GM12878 (cell line): Measurements from ENCODE around the gene ADAMTS17. TPM values are rescaled to one million over a fixed set of nuclear protein-coding genes. Genes with fewer than 3 reads are reported as not detected.

Experiments used
- ATAC-seq: fragments of 200-7000 bp; cut with Tn5 transposase; 3 replicates; pipeline ENCODE4 v1.9.1; 2020; ENCODE audit warnings: mild to moderate bottlenecking, moderate library complexity
- BruUV-seq: library from RNA; stranded (reverse); fragments of 400-500 nt; replicated peaks from 2 replicates; lab custom pipeline; 2021; lab: Mats Ljungman, UMichigan
- CTCF ChIA-PET: fragments of 300-600 bp; sonication (Branson Sonifier 250); formaldehyde crosslinking; extraction: SDS; loops from one replicate; lab custom pipeline; 2021; ENCODE audit warnings: inconsistent platforms; lab: Yijun Ruan, JAX
- POLR2A ChIA-PET: fragments of 350-600 bp; formaldehyde crosslinking; extraction: SDS; loops from one replicate; lab custom pipeline; 2021; ENCODE audit warnings: inconsistent platforms; lab: Charles Lee
- RAD21 ChIA-PET: fragments of 300-600 bp; sonication (Branson Sonifier 250); formaldehyde crosslinking; loops from one replicate; lab custom pipeline; 2023; ENCODE audit warnings: antibody characterized with exemption; ENCODE audit not compliant: unreplicated experiment; lab: Charles Lee
- SMC1A ChIA-PET: fragments of 300-600 bp; sonication (Branson Sonifier 250); formaldehyde crosslinking; loops from one replicate; lab custom pipeline; 2023; ENCODE audit not compliant: unreplicated experiment, uncharacterized antibody; lab: Charles Lee
- DNase-seq: peaks from one replicate; pipeline ENCODE4 v3.0.0-alpha.2; 2011; ENCODE audit warnings: low read depth, low spot score
- FAIRE-seq: peaks from 3 replicates; lab custom pipeline; 2011; peaks lifted over from hg19 to GRCh38; lab: Jason Lieb, UNC
- H2AFZ ChIP-seq: 2 replicates; pipeline ENCODE4 v1.6.0; 2011; ENCODE audit warnings: low read depth, low read length, control low read depth; ENCODE audit not compliant: control insufficient read depth
- H3K27ac ChIP-seq: 2 replicates; pipeline ENCODE4 v1.5.1; 2011; ENCODE audit warnings: control low read depth; ENCODE audit not compliant: control insufficient read depth, insufficient read depth
- H3K27me3 ChIP-seq, 2 experiments: replicated peaks in 1 of 2; 2 replicates each; pipeline versions ENCODE4 v1.6.0 to v1.6.1; 2011; ENCODE audit warnings: low read length in 1 of 2; ENCODE audit not compliant: control insufficient read depth in 2 of 2, insufficient read depth in 2 of 2
- H3K36me3 ChIP-seq, 2 experiments: 2 replicates each; pipeline ENCODE4 v1.5.1; 2011; ENCODE audit warnings: low read length in 1 of 2; ENCODE audit not compliant: control insufficient read depth in 2 of 2, insufficient read depth in 2 of 2
- H3K4me1 ChIP-seq: 2 replicates; pipeline ENCODE4 v1.6.1; 2011; ENCODE audit warnings: mild to moderate bottlenecking, low read length, moderate library complexity, mixed read lengths; ENCODE audit not compliant: control insufficient read depth, insufficient read depth
- H3K4me2 ChIP-seq: 2 replicates; pipeline ENCODE4 v1.6.0; 2011; ENCODE audit warnings: control low read depth; ENCODE audit not compliant: control insufficient read depth, insufficient read depth
- H3K4me3 ChIP-seq: fragments of 200-600 bp; sonication (generic); 2 replicates; pipeline ENCODE4 v1.5.1; 2016
- H3K79me2 ChIP-seq: 2 replicates; pipeline ENCODE4 v1.6.0; 2011; ENCODE audit warnings: low read length; ENCODE audit not compliant: control insufficient read depth, insufficient read depth
- H3K9ac ChIP-seq: 2 replicates; pipeline ENCODE4 v1.8.0; 2011; ENCODE audit warnings: low read length, control low read depth, mixed read lengths; ENCODE audit not compliant: control insufficient read depth, insufficient read depth
- H3K9me3 ChIP-seq: replicated peaks from 3 replicates; pipeline ENCODE4 v1.5.1; 2011; ENCODE audit warnings: mild to moderate bottlenecking, low read length; ENCODE audit not compliant: control insufficient read depth, insufficient read depth
- H4K20me1 ChIP-seq: 2 replicates; pipeline ENCODE4 v1.6.0; 2011; ENCODE audit not compliant: control insufficient read depth, insufficient read depth
- BHLHE40 ChIP-seq, 2 experiments: fragments of 450-650 bp in 1 of 2; IDR thresholded peaks; 2 replicates each; pipeline ENCODE4 v1.6.1; 2011 to 2017; ENCODE audit warnings: low read depth in 2 of 2, borderline replicate concordance in 1 of 2, improper control_type of control experiment in 1 of 2, low read length in 1 of 2, mild to moderate bottlenecking in 1 of 2
- DPF2 ChIP-seq: fragments of 450-650 bp; IDR thresholded peaks from 2 replicates; pipeline ENCODE4 v1.6.1; 2017; ENCODE audit warnings: mild to moderate bottlenecking
- E2F8 ChIP-seq: fragments of 450-650 bp; IDR thresholded peaks from 2 replicates; pipeline ENCODE4 v1.6.1; 2018; ENCODE audit warnings: mild to moderate bottlenecking, low read depth, moderate library complexity; ENCODE audit not compliant: partially characterized antibody
- EED ChIP-seq: sonication (generic); IDR thresholded peaks from 2 replicates; pipeline ENCODE4 v1.6.1; 2016; ENCODE audit warnings: antibody characterized with exemption, low read depth
- EGR1 ChIP-seq, 2 experiments: IDR thresholded peaks; 1 replicate in 1 of 2; 2 replicates in 1 of 2; pipeline ENCODE4 v1.6.1; 2011 to 2012; ENCODE audit warnings: low read depth in 2 of 2, low read length in 2 of 2, borderline replicate concordance in 1 of 2, mild to moderate bottlenecking in 1 of 2, moderate library complexity in 1 of 2
- IKZF2 ChIP-seq, 2 experiments: fragments of 450-650 bp; IDR thresholded peaks; 2 replicates each; pipeline ENCODE4 v1.6.1; 2017; ENCODE audit warnings: mild to moderate bottlenecking in 2 of 2, moderate library complexity in 2 of 2
- JUNB ChIP-seq: IDR thresholded peaks from 2 replicates; pipeline ENCODE4 v1.6.1; 2016; ENCODE audit warnings: antibody characterized with exemption, mild to moderate bottlenecking
- RAD51 ChIP-seq: fragments of 450-650 bp; IDR thresholded peaks from 2 replicates; pipeline ENCODE4 v1.6.1; 2016; ENCODE audit warnings: moderate library complexity, mild to moderate bottlenecking, inconsistent platforms
- RBBP5 ChIP-seq: fragments of 200-600 bp; sonication (generic); conservative IDR thresholded peaks from 2 replicates; pipeline ENCODE4 v1.6.1; 2016
- RUNX3 ChIP-seq: IDR thresholded peaks from 2 replicates; pipeline ENCODE4 v1.6.1; 2012; ENCODE audit warnings: low read length, inconsistent platforms
- ZBTB33 ChIP-seq: fragments of 450-650 bp; IDR thresholded peaks from 2 replicates; pipeline ENCODE4 v1.6.1; 2017; ENCODE audit warnings: mild to moderate bottlenecking
- WGBS: methylation state at CpG from one replicate; pipeline ENCODE4 v1.1.6; 2016; ENCODE audit warnings: low lambda C conversion rate; ENCODE audit not compliant: insufficient replicate concordance, insufficient coverage; ENCODE audit errors: missing lambda C conversion rate; 5-methylcytosine and 5-hydroxymethylcytosine counted together
- in situ Hi-C: fragments of 300-500 bp; cut with MboI; formaldehyde crosslinking; loops from 9 replicates; pipeline ENCODE4 v1.14.3; 2018; ENCODE audit warnings: mixed read lengths
- intact Hi-C: fragments of 100-400 bp; cut with micrococcal nuclease; formaldehyde crosslinking; loops from one replicate; pipeline ENCODE4 v1.14.2; 2022; ENCODE audit not compliant: unreplicated experiment
- polyA plus RNA-seq, 11 experiments: library from polyadenylated mRNA; depleted of rRNA in 4 of 11; unstranded in 6 of 11; stranded (reverse) in 5 of 11; fragments of >200 nt; fragmentation: Nextera tagmentation in 4 of 11; fragmentation: Illumina TruSeq in 1 of 11; extraction: Ambion mirVana in 4 of 11; extraction: Trizol in 1 of 11; gene quantifications; 1 replicate in 1 of 11; 2 replicates in 10 of 11; pipeline versions ENCODE4 v1.2.1 to v1.2.3, GENCODE V29; 2011 to 2016; ENCODE audit warnings: inconsistent platforms in 2 of 11, missing spikeins in 2 of 11, low read depth in 1 of 11
- total RNA-seq, 4 experiments: library from RNA; depleted of rRNA in 3 of 4; stranded (reverse); fragments of >200 nt in 3 of 4; fragmentation: Illumina TruSeq in 1 of 4; extraction: Trizol in 1 of 4; gene quantifications; 2 replicates each; pipeline versions ENCODE4 v1.2.1 to v1.2.3, GENCODE V29; 2013 to 2021
- TF ChIP-seq, protein P1 (sequence below): fragments of 450-650 bp; formaldehyde crosslinking; IDR thresholded peaks from 2 replicates; pipeline ENCODE4 v1.5.0; 2022; ENCODE audit warnings: mild to moderate bottlenecking, missing genetic modification characterization
- TF ChIP-seq, protein P2 (sequence below): IDR thresholded peaks from 2 replicates; pipeline ENCODE4 v1.6.1; 2011; ENCODE audit warnings: mild to moderate bottlenecking, low read depth, low read length, moderate library complexity; ENCODE audit not compliant: insufficient replicate concordance

Gene ADAMTS17
- total and polyA plus RNA-seq, 10 of the 15 experiments (the other 5 are each of a cell fraction or from before 2014, with no cell fraction given), result 0.04 to 0.50 (median 0.10) TPM; not detected in 4

DNA sequence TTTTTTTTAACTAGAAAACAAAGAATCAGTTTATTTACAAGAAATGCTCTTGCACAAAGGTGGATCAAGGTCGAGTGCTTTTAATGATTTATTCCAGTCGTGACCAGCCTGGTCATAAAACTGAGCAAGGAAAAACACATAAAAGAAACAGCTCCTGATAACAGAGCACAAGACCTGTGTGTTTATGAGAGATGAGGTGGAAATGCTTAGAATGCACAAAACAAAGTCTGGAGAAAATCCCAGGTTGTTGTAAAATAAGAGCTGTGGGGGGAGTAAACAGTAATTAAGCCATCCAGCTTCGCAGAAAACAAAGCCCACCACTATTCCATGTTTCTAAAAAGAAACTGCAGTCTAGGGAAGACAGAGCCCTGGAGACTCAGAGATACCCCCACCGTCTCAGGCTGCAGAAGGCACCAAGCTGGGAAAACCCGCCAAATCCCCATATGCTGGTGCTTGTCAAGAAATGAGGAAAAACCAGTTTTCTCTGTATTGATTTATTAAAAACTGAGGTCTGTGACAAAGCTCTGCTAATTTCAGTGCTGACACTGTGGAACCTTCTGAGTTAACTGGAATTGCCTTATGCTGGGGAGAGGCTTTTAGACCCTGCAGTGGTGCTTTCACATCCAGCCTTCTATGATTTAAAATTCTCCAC lies 139.3 kb downstream of the ADAMTS17 start:
- intact Hi-C loops (no loop called here), in situ Hi-C loops (no loop called here)
- Histone ChIP-seq H3K79me2 (no peaks in the 10 kb centered on the region), H4K20me1 (no peaks in the 10 kb centered on the region), H3K27me3 (no peaks in the 10 kb centered on the region), H3K4me1 (0 out of 2 replicates have a peak, but pooled peaks cover 5% of the 10 kb centered on the region), H3K9ac (no peak overlapping the region)
- no peak for ATAC-seq
- ChIA-PET RAD21 (no interaction called here), CTCF (no interaction called here)
- 6% methylated on average over 5 of the region's 5 CpGs for WGBS
- TF ChIP-seq DPF2, result no peak
- no peak for TF ChIP-seq RUNX3
- TF ChIP-seq BHLHE40 (IDR thresholded peaks at IDR 0.05; ENCODE audit: borderline replicate concordance in 1 of 2, low read depth in 2 of 2, low read length in 1 of 2), result no peak
- TF ChIP-seq RBBP5, result no peak
- TF ChIP-seq E2F8, result no peak
- no peak for TF ChIP-seq JUNB
- TF ChIP-seq ZBTB33, result no peak
- no peak for TF ChIP-seq RAD51
- TF ChIP-seq IKZF2 (IDR thresholded peaks at IDR 0.05), result no peak
- no peak for TF ChIP-seq EED
- TF ChIP-seq EGR1 (IDR thresholded peaks at IDR 0.05; ENCODE audit: borderline replicate concordance in 1 of 2, low read depth in 2 of 2, low read length in 2 of 2), result no peak
- TF ChIP-seq, protein P1, sequence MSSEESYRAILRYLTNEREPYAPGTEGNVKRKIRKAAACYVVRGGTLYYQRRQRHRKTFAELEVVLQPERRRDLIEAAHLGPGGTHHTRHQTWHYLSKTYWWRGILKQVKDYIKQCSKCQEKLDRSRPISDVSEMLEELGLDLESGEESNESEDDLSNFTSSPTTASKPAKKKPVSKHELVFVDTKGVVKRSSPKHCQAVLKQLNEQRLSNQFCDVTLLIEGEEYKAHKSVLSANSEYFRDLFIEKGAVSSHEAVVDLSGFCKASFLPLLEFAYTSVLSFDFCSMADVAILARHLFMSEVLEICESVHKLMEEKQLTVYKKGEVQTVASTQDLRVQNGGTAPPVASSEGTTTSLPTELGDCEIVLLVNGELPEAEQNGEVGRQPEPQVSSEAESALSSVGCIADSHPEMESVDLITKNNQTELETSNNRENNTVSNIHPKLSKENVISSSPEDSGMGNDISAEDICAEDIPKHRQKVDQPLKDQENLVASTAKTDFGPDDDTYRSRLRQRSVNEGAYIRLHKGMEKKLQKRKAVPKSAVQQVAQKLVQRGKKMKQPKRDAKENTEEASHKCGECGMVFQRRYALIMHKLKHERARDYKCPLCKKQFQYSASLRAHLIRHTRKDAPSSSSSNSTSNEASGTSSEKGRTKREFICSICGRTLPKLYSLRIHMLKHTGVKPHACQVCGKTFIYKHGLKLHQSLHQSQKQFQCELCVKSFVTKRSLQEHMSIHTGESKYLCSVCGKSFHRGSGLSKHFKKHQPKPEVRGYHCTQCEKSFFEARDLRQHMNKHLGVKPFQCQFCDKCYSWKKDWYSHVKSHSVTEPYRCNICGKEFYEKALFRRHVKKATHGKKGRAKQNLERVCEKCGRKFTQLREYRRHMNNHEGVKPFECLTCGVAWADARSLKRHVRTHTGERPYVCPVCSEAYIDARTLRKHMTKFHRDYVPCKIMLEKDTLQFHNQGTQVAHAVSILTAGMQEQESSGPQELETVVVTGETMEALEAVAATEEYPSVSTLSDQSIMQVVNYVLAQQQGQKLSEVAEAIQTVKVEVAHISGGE (CRISPR knock-in tag), result no peak
- TF ChIP-seq, protein P2, sequence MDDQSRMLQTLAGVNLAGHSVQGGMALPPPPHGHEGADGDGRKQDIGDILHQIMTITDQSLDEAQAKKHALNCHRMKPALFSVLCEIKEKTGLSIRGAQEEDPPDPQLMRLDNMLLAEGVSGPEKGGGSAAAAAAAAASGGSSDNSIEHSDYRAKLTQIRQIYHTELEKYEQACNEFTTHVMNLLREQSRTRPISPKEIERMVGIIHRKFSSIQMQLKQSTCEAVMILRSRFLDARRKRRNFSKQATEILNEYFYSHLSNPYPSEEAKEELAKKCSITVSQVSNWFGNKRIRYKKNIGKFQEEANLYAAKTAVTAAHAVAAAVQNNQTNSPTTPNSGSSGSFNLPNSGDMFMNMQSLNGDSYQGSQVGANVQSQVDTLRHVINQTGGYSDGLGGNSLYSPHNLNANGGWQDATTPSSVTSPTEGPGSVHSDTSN, result no peak
- TF ChIP-seq, all 136 proteins: peak for 0
- DNase-seq (no peak), FAIRE-seq (no peak)
- Histone ChIP-seq H3K27ac (no peak overlapping the region), H3K9me3 (peaks cover 2% of the 10 kb centered on the region; the same call in 1 of the 3 replicates), H3K4me2 (no peak overlapping the region), H3K36me3 (no peaks in the 10 kb centered on the region), H3K4me3 (no peak overlapping the region), H2AFZ (no peak overlapping the region)
- SMC1A ChIA-PET, result no interaction called here
- POLR2A ChIA-PET, result no interaction called here
- BruUV-seq, result no TSS peak
